HG02943 (cell line): ENCODE data around the gene FGF13.

Experiments used
- ATAC-seq: cut with Tn5 transposase; IDR thresholded peaks from one replicate; pipeline ENCODE4 v1.9.1; 2021; ENCODE audit warnings: mild to moderate bottlenecking, low read depth, moderate library complexity; ENCODE audit not compliant: unreplicated experiment

FGF13 gene

GRCh38 chrX:138669693-138670092, 41.8 kb downstream of the FGF13 start:
- ATAC-seq: no peak

- ATAC-seq: no peak
These were observed 47.1 kb downstream of the FGF13 start for GRCh38 chrX:138664466-138664865.

GRCh38 chrX:138664016-138664415, 47.5 kb downstream of the FGF13 start:
- no peak for ATAC-seq

GRCh38 chrX:138651494-138651893, 60.0 kb downstream of the FGF13 start:
- ATAC-seq: no peak

GRCh38 chrX:138648568-138648967, 62.9 kb downstream of the FGF13 start:
- no peak for ATAC-seq

GRCh38 chrX:138638996-138639395, 72.5 kb downstream of the FGF13 start:
- ATAC-seq: no peak
